ENCODE results near the gene KRT76. TPM values are rescaled to one million over a fixed set of nuclear protein-coding genes. Genes with fewer than 3 reads are reported as not detected.

KRT76 gene
- not detected for total RNA-seq

DNA sequence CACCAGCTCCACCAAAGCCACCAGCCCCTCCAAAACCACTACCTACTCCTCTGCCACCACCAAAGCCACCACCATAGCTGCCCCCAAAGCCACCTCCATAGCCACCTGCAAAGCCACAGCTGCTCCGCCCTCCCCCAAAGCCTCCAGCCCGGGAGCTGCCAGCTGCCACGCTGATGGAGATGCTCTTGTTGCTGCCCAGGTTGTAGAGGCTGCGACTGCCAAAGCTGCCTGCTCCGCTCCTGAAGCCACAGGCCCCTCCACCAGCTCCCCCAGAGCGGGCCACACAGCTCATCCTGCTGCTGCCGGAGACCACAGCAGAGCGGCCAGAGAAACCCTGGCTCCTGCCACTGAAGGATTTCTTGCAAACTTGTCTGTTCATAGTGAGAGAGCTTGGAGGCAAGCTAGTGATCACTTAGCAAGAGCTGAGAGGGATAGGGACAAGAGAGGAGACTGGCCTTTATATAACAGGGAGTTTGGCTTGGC is at the start of gene KRT76:
Gene KRT76, minus strand, starts transcription at position 433 of the 483 bp plus-strand sequence. Its CDS starts 54 bp downstream, at position 379.
- H3K27ac Mint-ChIP-seq: peak within 1 kb of the TSS in 1 of 2 donors; percentile 44
- ATAC-seq: no peak
- H3K36me3 Mint-ChIP-seq: no peaks in the 10 kb centered on the region
- H3K9me3 Mint-ChIP-seq: no peaks in the 10 kb centered on the region
- DNase-seq (ENCODE audit: low spot score in 2 of 2): no peak

DNA sequence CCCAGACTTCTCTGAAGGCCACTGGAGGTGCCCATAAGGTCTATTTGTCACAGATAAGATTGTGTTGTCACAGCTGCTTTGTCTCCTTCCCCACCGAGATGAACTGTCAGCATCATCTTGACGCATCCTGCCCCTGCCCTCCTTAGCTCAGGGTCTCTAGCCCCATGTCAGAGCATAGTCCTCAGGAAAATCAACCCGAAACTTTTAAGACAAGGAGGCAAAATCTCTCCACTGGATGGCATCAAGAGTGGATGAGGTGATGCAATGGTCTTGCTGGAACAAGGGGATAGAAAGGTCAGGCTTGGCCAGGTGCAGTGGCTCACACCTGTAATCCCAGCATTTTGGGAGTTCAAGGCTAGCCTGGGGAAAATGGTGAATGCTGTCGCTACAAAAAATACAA is 48.8 kb upstream of the KRT76 start:
- Mint-ChIP-seq H3K9me3 (no peaks in the 10 kb centered on the region), H3K36me3 (no peaks in the 10 kb centered on the region), H3K27ac (no peak overlapping the region)
- ATAC-seq (no peak), DNase-seq (ENCODE audit: low spot score in 2 of 2) (no peak)

DNA sequence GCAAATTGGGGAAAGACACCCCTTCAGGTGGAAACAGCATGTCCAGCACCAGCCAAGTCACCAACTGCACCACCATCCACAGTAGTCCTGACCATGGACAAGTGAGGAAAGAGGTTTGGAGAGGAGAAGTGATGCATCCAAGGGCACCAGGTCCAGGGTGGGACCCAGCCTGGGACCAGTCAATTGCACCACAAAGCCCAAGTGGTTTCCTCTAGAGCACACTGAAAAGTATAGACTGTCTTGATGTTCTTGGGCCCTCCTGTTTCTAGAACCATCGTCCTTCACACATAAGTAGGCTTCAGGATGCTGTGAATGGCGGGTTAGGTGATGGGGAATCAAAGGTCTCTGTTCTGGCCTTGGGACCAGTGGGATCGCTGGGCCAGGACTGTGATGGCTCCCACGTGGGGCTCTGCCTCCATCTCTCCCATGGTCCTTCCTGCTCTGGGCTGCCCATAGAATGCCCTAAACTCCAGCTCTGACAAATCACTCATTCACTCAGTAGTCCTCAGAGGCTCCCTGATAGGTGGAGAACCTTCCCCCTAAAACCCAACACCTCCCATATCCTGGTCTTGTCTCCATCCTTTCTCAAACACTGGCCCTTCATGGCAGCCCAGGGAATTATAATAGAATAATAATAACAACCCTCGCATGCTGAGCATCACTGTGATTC is 47.7 kb upstream of the KRT76 start:
- DNase-seq (ENCODE audit: low spot score in 2 of 2): no peak
- Mint-ChIP-seq H3K9me3 (no peaks in the 10 kb centered on the region), H3K36me3 (no peaks in the 10 kb centered on the region), H3K27ac (no peak overlapping the region)
- no peak for ATAC-seq

DNA sequence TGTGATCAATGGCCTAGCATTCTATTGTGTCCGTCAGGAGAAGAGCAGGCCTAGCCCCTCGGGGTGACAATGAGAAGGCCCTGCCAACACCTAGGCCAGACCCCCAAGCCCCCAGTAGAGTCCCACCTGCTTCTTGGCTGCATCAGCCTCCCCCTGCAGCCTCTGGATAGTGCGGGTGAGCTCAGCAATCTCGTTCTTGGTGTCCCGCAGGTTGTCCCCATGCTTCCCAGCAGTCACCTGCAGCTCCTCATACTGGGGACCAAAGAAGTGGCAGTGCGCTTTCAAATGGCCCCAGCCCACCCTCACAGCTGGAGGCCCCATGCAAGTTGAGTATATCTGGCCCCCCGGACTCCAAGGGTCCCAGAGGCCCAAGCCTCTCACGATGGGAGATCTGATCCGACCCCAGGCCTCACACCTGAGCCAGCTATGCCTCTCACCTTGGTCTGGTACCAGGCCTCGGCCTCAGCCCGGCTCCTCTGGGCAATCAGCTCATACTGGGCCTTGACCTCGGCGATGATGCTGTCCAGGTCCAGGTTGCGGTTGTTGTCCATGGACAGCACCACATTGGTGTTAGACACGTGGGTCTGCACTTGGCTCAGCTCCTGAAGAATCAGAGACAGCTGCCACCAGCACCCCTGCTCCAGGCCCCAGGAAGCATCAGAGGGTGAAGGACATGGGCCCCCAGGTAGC is 46.8 kb upstream of the KRT76 start:
- no peaks in the 10 kb centered on the region for H3K9me3 Mint-ChIP-seq
- ATAC-seq: no peak

DNA sequence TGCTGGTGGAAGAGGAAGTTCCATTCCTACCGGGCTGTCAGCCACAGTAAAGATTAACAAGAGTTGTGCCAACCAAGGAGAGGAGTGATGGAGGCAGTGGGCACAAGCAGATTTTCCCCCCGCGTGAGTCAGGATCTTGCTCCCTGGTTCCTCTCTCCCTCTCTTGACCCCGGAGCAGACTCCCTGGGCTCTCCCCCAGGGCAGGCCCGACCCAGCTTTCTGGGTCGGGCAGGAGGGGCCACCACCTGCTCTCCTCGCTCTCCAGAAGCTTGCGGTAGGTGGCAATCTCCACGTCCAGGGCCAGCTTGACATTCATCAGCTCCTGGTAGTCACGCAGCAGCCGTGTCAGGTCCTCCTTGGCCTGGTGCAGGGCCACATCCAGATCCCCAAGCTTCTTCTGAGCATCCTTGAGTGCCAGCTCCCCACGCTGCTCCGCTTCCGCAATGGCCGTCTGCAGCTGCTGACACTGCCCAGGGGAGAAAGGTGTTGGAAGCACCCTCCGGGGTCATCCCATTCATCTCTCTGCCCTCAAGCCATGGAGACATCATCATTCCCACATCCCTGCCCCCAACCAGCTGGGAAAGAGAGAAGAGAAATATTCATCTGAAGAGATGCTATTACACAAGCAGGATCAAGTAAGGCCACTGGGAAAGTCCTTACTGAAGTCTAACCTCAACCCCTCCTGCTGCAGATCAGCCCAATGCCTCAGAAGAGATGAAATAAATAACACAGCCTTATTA is 45.8 kb upstream of the KRT76 start:
- DNase-seq (ENCODE audit: low spot score in 2 of 2) (no peak), ATAC-seq (no peak)
- Mint-ChIP-seq H3K36me3 (no peaks in the 10 kb centered on the region), H3K9me3 (no peaks in the 10 kb centered on the region), H3K27ac (no peak overlapping the region)

More for the DNA sequence above, 46.8 kb upstream of the KRT76 start:
- no peak for DNase-seq (ENCODE audit: low spot score in 2 of 2)
- Mint-ChIP-seq H3K27ac (peak overlapping the region in 1 of 2 donors; percentile 69), H3K36me3 (no peaks in the 10 kb centered on the region)

DNA sequence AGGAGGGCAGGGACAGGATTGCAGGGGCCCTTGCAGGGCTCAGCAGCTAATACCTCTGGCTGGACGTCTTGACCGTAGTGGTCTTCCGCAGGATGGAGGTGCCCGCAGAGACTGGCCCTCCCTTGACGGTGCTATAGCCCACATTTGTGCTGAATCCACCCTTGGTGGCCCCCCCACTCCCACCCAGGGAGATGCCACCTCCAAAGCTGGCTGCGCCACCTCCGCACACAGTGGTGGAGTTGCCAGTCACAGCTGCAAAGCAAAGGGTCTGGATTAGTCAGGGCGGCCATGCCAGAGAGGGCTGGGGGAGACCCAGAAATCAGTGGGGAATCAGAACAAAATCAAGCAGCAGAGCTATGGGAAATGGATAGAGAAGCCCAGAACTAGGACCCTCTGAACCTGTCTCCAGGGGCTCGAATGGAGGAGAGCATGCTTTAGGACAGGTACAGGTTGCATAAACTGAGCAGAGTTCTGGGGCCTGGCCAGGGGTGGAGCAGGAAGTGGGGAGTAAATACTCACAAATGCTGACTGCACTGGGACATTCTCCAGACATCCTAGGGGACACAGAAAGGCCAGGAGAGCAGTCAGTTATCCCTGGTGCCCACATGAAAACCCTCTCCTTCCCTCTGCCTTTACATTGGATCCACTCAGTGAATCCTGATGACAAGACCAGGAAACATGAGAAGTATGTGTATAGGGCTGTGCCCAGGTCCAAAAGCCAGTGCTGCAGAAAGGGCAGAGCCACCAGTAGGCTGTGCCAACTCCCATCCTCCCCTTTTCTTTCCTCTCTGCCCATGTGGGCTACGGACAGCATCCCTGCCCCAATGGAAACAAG is 44.9 kb upstream of the KRT76 start:
- H3K9me3 Mint-ChIP-seq: no peaks in the 10 kb centered on the region

DNA sequence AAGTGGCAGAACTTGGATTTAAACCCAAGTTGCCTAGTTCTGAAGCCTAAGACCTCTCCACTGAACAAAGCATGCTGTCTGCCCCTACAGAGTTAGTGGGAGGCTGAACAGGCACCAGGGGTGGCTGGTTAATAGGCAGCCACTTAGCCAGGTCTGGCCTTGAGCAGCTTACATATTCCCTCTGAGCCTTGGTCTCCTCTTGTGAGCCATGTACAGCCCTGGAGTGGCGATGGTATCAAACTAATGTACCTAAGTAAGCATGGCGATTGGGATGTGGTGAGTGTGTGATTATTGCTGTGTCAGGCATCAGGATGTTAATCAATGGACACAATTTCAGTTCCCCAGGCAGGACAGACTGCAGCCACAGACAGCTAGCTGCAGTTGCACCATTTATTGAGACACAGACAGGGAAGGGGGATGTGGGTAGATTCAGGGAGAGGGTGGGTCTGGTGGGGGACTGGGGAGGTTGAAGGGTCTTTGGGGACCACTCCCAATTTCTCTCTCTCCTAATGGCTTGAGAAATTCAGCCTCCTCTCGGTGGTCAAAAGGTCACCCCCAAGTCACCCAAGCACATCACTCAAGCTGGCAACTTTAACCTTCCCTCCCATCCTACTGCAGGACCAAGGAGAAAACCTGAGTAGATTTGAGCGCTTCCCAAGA is 44.1 kb upstream of the KRT76 start:
- Mint-ChIP-seq H3K36me3 (no peaks in the 10 kb centered on the region), H3K27ac (no peak overlapping the region), H3K9me3 (no peaks in the 10 kb centered on the region)
- no peak for ATAC-seq
- DNase-seq (ENCODE audit: low spot score in 2 of 2): no peak

More for the DNA sequence above, 44.9 kb upstream of the KRT76 start:
- peak overlapping the region in 1 of 2 donors; percentile 43 for H3K27ac Mint-ChIP-seq
- ATAC-seq (no peak), DNase-seq (ENCODE audit: low spot score in 2 of 2) (no peak)
- H3K36me3 Mint-ChIP-seq: no peaks in the 10 kb centered on the region

DNA sequence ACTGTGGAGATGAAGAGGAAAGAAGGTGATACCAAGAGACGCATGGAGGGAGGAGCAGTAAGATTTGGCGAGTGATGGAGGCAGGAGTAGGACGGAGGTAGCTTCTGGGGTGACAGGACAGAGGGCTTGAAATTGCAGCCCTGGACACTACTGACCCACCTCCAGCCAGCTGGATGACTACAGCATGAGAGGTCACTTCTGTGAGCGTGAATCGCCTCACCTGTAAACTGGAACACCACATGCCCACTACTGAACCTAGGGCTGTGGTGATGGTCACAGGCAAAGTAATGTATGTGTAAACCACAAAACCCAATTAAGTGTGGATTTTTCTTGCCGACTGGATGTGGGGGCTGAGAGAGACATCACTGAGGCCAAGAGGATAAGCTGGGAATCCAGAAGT is 43.4 kb upstream of the KRT76 start:
- Mint-ChIP-seq H3K36me3 (no peaks in the 10 kb centered on the region), H3K27ac (no peak overlapping the region), H3K9me3 (no peaks in the 10 kb centered on the region)
- DNase-seq (ENCODE audit: low spot score in 2 of 2) (no peak), ATAC-seq (no peak)

DNA sequence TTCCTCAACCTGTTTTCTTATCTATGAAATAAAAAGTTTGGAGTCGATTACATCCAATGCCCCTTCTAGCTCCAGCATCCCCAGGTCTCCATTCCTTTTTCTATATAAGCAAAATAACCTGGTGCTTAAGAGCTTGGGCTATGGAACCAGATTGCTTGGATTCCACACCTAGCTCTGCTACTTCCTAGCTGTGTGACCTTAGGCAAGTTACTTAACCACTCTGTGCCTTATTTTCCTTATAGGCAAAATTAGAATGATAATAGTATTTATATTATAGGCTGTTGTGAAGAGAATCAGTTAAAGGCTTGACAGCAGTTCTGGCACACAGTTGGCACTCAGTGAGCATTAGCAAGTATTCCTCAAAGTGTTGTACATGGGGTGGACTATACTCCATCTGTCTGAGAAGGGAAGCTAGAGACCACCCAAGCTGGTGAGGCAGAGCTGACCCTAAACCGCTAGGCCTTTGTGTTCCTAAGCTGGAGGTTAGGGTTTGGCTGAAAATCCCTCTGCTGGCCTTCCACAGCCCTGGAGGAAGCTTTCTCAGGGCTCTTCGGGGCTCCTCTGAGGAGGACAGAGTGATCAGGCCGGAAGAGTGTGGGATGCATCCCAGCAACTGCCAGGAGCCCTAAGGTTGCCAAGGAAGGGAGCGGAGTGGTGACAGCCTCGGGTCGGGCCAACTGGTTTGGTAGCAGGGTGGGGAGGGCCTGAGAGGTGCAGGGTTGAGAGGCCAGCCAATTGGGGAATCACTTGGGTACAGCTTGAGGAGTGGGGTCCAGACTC is 42.8 kb upstream of the KRT76 start:
- Mint-ChIP-seq H3K36me3 (no peaks in the 10 kb centered on the region), H3K9me3 (no peaks in the 10 kb centered on the region), H3K27ac (no peak overlapping the region)
- no peak for ATAC-seq
- DNase-seq (ENCODE audit: low spot score in 2 of 2): no peak

DNA sequence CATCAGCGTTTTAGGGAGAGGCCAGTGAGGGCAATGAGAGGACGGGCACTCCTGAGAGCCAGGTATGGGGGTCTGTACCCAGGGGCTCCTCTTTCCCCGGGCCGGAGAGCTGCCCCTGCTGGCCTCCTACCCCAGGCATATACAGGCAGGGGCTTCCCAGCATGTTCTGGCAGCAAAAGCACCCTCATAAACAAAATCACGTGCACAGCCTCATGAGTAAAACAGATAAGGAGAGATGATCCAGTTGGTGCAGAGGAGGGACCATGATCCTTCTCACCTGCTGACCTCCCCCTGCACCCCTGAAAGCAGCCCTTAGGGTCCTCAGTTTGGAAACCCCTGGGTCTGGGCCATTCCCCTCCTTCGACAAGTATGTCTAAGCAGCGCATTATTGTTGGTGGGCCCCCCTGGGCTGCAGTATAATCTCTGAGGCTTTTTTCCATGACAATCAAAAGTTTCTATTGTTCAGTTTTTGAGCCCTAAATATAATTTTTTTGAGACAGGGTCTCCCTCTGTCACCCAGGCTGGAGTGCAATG is 41.8 kb upstream of the KRT76 start:
- Mint-ChIP-seq H3K27ac (no peak overlapping the region), H3K9me3 (no peaks in the 10 kb centered on the region), H3K36me3 (no peaks in the 10 kb centered on the region)
- no peak for ATAC-seq
- DNase-seq (ENCODE audit: low spot score in 2 of 2): no peak

DNA sequence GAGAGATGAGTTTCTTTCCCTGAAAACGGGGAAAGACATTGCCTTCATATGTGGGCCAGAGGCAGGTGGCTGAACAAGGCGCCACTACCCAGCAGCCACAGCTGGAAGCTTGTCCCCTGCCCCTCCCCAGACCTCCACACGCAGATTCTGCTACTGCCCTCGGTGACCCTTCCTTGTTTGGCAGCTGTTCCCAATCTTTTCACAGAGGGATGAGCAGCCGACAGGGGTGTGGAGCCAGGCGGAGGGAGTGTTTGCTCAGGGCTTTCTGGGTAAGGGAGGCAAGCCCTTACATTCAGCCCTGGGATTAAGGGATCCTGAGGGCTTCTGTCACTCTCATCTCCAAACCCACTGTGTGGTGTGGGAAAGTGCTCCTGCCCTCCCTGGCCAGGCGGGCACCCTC is 41.2 kb upstream of the KRT76 start:
- ATAC-seq: no peak

DNA sequence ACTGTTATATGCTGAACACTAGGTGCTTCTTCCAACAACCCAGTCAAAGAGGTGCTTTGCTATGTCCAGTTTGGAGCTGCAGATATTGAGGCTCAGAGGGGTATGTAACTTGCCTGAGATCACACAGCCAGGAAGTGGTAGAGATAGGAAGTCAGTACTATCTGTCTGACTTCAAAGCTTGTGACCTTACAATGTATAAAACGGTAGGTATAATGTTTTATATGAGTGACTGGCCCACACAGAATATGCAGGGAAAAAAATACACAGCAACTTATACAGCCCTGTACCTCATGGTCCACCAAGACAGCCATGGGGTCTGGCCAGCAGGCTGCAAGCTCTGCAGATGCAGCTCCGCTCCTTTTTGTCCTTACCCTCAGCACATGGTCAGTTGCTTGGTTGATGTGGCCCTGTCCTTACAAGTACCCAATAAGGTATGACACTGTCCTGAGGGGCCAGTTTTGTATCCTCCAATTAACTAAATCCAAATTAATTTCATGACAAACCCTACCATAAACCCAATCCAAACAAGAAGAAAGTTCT is 40.6 kb upstream of the KRT76 start:
- H3K27ac Mint-ChIP-seq: no peak overlapping the region
- DNase-seq (ENCODE audit: low spot score in 2 of 2): no peak

More for the DNA sequence above, 41.2 kb upstream of the KRT76 start:
- H3K36me3 Mint-ChIP-seq: no peaks in the 10 kb centered on the region
- no peaks in the 10 kb centered on the region for H3K9me3 Mint-ChIP-seq
- DNase-seq (ENCODE audit: low spot score in 2 of 2): no peak
- no peak overlapping the region for H3K27ac Mint-ChIP-seq

DNA sequence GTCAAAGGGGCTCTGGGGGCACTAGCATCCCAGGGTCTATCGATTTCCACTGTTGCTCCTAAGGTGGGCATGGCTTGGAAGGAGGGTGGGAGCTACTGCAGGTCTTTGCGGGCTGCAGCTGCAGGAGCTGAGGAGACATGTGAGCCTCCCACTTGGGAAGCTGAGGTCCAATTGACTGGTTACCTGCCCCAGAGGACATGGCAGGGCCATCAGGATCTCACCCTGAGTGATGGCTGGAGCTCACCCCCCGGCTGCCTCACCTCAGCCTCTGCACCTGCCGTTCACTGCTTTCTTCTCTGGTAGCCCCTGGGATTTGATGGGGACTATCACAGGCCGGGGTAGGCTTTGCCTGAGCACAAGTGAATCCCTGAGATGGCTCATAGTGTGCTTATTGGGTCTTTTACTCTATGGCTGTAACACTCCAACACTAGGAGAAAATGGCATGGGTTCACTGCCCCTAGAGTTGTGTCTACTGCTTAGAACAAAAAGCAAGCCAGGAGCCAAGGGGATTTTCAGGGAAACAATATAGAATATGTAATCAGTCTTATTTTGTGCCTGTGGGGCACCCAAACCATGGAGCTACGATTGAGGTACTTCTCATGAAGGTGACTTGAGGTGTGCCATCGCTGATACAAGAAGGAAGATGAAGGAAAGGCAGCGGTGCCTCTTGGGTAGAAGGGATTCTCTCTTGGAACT is 40.0 kb upstream of the KRT76 start:
- Mint-ChIP-seq H3K9me3 (no peaks in the 10 kb centered on the region), H3K27ac (no peak overlapping the region), H3K36me3 (no peaks in the 10 kb centered on the region)
- no peak for DNase-seq (ENCODE audit: low spot score in 2 of 2)
- no peak for ATAC-seq

More for the DNA sequence above, 40.6 kb upstream of the KRT76 start:
- ATAC-seq: peak in 1 of 2 donors; percentile 44
- Mint-ChIP-seq H3K36me3 (no peaks in the 10 kb centered on the region), H3K9me3 (no peaks in the 10 kb centered on the region)
